Colonic mucosa (tissue), 4 donors: ENCODE measurements around the gene JPH4. TPM values are rescaled to one million over a fixed set of nuclear protein-coding genes. Genes with fewer than 3 reads are reported as not detected.
A peak's percentile ranks its signal among the peaks of the same experiment; 100 is the strongest.

ENCODE experiments used
- DNase-seq: peaks from one replicate; pipeline ENCODE4 v3.0.0-alpha.2; 2020
- H3K27ac ChIP-seq: fragments of 200-600 bp; one replicate; pipeline ENCODE4 v1.8.0; 2021
- H3K27me3 ChIP-seq: fragments of 200-600 bp; one replicate; pipeline ENCODE4 v1.8.0; 2021
- H3K36me3 ChIP-seq: fragments of 200-600 bp; one replicate; pipeline ENCODE4 v1.8.0; 2021
- H3K4me1 ChIP-seq: fragments of 200-600 bp; one replicate; pipeline ENCODE4 v1.8.0; 2021; ENCODE audit warnings: mild to moderate bottlenecking
- H3K4me3 ChIP-seq: fragments of 200-600 bp; one replicate; pipeline ENCODE4 v1.8.0; 2021
- H3K9ac ChIP-seq, 2 donors: one replicate each; pipeline ENCODE4 v1.7.0; 2013; ENCODE audit warnings: control low read depth in 2 of 2, low read depth in 2 of 2, low read length in 2 of 2
- H3K9me3 ChIP-seq: fragments of 200-600 bp; one replicate; pipeline ENCODE4 v1.8.0; 2021
- intact Hi-C: fragments of 100-400 bp; cut with DNase I; formaldehyde crosslinking; loops from one replicate; pipeline ENCODE4 v1.14.1; 2022
- total RNA-seq, 2 donors: library from RNA; stranded (reverse); fragmentation: NEBNext Ultra II Directional in 1 of 2; extraction: Animal tissue kit (Norgen Biotek cat#: 25700) in 1 of 2; gene quantifications; one replicate each; pipeline ENCODE4 v1.2.1, GENCODE V29; 2021
- TF ChIP-seq, protein P1 (sequence below): fragments of 200-600 bp; IDR thresholded peaks from one replicate; pipeline ENCODE4 v1.8.0; 2022; ENCODE audit warnings: antibody characterized with exemption, mild to moderate bottlenecking
- donor health status: healthy.
- donor health status: DM: no; HTN: no; CAD: no.
- donor health status: DM: no; HTN: no; CAD: no.

JPH4 gene
- total RNA-seq, 2 donors from 2014 or later, result 0.30 to 0.58 TPM

DNA sequence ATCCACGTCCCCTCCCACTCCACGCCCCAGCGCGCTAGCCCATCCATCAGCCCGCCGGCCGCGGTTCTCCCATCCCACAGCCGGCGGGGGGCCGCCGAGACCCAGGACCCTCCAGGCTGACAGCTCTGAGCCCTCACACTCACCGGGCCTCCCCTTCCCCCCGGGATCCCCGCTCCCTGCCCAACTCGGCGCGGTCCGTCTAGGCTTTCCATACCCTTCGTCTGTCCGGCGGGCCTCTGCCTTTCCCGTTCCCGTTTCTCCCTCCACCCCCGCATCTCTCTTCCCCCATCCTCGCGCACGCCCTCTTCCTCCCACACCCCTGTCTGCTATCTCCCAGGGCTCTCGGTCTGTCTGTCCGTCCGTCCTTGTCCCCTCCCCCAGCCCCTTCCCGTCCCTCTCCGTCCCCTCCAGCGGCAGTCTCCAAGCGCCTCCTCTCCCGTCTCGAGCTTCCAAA is 27.8 kb downstream of the JPH4 start:
- Histone ChIP-seq H3K9me3 (no peaks in the 10 kb centered on the region), H3K27ac (no peak overlapping the region), H3K4me3 (peak overlapping the region; percentile 56), H3K36me3 (no peaks in the 10 kb centered on the region), H3K4me1 (no peaks in the 10 kb centered on the region), H3K9ac (peak overlapping the region; percentile 65 to 77), H3K27me3 (no peaks in the 10 kb centered on the region)
- TF ChIP-seq, protein P1, sequence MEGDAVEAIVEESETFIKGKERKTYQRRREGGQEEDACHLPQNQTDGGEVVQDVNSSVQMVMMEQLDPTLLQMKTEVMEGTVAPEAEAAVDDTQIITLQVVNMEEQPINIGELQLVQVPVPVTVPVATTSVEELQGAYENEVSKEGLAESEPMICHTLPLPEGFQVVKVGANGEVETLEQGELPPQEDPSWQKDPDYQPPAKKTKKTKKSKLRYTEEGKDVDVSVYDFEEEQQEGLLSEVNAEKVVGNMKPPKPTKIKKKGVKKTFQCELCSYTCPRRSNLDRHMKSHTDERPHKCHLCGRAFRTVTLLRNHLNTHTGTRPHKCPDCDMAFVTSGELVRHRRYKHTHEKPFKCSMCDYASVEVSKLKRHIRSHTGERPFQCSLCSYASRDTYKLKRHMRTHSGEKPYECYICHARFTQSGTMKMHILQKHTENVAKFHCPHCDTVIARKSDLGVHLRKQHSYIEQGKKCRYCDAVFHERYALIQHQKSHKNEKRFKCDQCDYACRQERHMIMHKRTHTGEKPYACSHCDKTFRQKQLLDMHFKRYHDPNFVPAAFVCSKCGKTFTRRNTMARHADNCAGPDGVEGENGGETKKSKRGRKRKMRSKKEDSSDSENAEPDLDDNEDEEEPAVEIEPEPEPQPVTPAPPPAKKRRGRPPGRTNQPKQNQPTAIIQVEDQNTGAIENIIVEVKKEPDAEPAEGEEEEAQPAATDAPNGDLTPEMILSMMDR, result no peak
- no peak for DNase-seq
- intact Hi-C loops, result no loop called here

DNA sequence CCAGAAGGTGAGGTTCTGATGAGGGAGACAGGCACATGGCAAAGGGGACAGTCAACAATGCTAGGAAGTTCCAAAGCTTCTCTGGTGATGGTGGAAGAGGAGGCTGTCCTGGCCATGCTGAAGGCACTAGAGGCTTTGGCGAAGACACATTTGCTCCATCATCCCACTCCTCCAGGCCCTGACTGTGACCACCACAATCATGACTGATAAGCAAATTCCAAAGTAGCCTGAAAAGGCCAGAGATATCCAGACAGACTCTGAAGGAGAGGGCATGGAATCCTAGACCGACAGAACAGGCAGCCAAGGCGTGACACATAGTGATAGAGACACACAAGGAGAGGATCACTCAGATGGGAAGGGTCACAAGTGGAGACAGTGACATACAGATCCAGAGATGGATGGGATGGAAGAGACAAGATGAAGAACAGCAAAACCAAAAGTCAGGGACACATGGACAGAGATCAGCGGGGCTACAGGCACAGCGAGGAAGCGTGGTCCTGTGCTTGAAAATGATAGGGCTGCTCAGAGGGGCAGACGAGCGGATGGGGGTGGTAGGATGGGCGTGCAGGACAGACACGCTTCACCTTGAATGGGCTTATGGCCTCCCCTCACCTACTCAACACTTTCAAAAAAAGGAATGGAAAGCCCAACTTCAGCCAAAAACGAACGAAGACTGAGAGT is 28.3 kb downstream of the JPH4 start:
- intact Hi-C loops, result no loop called here

DNA sequence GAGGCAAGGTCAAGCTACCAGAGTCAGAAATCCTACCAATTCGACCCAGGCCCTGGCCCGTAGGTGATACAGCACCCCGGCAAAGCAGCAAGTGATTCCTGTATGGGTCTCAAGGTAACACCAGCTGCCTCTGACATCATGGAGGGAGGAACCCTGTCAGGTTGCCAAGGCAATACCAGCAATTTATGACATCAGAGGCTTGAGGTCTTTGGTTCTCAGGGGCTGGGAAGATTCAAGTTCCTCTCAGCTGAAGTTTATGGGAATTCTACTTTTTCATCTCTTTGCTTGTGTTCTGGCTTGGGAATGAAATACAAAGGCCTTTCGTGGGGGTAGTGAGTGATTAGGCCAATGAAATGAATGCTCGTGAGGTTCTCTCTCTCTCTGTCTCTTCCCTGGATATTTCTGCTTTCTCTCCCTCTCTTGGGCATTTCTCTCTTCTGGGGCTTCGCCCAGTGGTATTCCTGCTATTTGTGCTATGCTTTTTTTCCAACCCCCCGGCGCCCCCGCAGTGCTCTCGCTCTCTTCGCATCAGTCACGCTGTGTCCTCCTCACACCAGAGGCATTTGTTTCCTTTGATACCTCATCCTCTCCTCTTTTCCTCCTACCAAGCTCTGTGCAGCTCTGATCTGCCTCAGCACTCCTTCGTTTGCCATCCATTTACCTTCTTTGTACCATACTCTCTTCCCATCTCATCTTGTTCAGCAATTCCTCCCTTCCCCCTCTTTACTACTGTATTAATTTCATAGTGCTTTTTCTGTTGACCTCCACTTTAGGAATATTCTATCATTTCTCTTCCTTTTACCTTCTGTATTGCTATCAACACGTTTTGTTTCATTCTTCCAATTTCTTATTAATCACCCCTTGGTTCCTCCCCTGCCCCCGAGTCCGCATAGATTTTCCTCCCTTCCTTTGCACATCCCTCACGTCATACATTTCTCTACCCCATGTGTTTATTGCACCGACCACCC is 30.0 kb downstream of the JPH4 start:
- Histone ChIP-seq H3K9ac (no peak overlapping the region), H3K9me3 (no peaks in the 10 kb centered on the region), H3K36me3 (no peaks in the 10 kb centered on the region), H3K4me3 (no peak overlapping the region), H3K27ac (no peak overlapping the region), H3K27me3 (no peaks in the 10 kb centered on the region), H3K4me1 (no peaks in the 10 kb centered on the region)
- DNase-seq, result no peak
- intact Hi-C loops, result no loop called here
- TF ChIP-seq, protein P1, result no peak

More for the DNA sequence above, 28.3 kb downstream of the JPH4 start:
- Histone ChIP-seq H3K9me3 (no peaks in the 10 kb centered on the region), H3K36me3 (no peaks in the 10 kb centered on the region), H3K4me1 (no peaks in the 10 kb centered on the region), H3K9ac (peak overlapping the region in 1 of 2 donors; percentile 77), H3K4me3 (peak overlapping the region; percentile 56), H3K27ac (no peak overlapping the region), H3K27me3 (no peaks in the 10 kb centered on the region)
- no peak for DNase-seq
- TF ChIP-seq, protein P1, result no peak

DNA sequence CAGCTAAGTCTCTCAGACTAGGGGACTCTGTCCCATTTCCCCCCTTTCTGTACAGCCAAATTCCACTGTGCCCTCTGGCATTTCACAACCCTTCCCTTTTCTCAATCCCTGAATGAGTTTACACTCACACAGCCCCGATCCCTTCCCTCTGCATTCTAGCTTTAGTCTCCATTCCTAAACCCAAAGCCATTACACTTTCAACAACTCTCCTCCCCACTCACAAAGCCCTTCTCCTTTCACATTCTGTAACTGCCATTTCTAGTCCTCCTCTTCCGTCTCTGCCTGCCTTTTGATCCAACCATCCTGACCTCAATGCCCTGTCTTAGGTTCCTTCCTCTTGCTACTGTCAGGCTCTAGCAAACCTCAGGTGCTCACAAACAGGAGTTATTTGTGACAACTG is 30.7 kb downstream of the JPH4 start:
- Histone ChIP-seq H3K4me1 (no peaks in the 10 kb centered on the region), H3K27me3 (no peaks in the 10 kb centered on the region), H3K9me3 (no peaks in the 10 kb centered on the region), H3K9ac (no peak overlapping the region), H3K27ac (no peak overlapping the region), H3K36me3 (no peaks in the 10 kb centered on the region), H3K4me3 (no peak overlapping the region)
- no peak for DNase-seq
- intact Hi-C loops, result no loop called here
- TF ChIP-seq, protein P1, result no peak

DNA sequence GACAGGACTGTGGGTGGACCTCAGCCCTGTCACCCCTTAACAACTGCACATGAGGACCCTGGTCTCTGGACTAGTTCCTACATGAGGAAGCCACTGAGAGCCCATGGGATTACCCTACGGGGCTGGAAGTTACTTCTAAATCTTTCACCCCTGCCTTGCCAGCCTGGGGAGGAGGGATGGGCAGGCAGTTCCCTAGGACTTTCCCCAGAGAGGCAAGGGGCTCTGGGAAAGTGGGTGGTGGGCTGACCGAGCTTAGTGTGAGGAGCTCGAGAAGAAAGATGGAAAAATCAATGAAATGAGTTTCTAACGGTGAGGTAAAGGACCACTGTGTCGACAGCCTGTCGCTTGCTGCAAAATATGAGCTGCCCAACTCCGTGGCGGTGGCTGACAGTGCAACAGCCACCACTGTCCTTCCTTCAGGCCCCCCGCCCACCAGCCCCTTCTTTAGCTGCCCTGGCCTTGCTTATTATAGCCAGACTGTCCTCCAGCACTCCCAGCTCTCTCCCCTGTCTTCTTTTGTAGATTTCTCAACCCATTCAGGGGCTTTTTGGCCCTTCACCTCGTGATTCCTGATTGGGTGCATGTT is 32.0 kb downstream of the JPH4 start:
- DNase-seq, result no peak
- TF ChIP-seq, protein P1, result no peak
- Histone ChIP-seq H3K9me3 (no peaks in the 10 kb centered on the region), H3K36me3 (no peaks in the 10 kb centered on the region), H3K4me1 (no peaks in the 10 kb centered on the region), H3K4me3 (no peak overlapping the region), H3K27me3 (no peaks in the 10 kb centered on the region), H3K9ac (no peak overlapping the region), H3K27ac (no peak overlapping the region)
- intact Hi-C loops, result no loop called here
